GM12878 (cell line): ENCODE measurements around the gene MYRF.

Experiments
- BCL3 ChIP-seq: IDR thresholded peaks from 2 replicates; pipeline ENCODE4 v1.6.1; 2011; ENCODE audit warnings: borderline replicate concordance, low read depth, mild to moderate bottlenecking, moderate library complexity, low read length; ENCODE audit not compliant: insufficient read depth, poor library complexity, severe bottlenecking
- BHLHE40 ChIP-seq, 2 experiments: fragments of 450-650 bp in 1 of 2; IDR thresholded peaks; 2 replicates each; pipeline ENCODE4 v1.6.1; 2011 to 2017; ENCODE audit warnings: low read depth in 2 of 2, borderline replicate concordance in 1 of 2, improper control_type of control experiment in 1 of 2, low read length in 1 of 2, mild to moderate bottlenecking in 1 of 2
- MXI1 ChIP-seq: fragments of 150-350 bp; IDR thresholded peaks from 2 replicates; pipeline ENCODE4 v1.6.1; 2011; ENCODE audit warnings: low read depth, mild to moderate bottlenecking, inconsistent platforms, low read length, improper control_type of control experiment
- POLR2A ChIP-seq: IDR thresholded peaks from 2 replicates; pipeline ENCODE4 v1.6.1; 2011; ENCODE audit warnings: low read depth, mild to moderate bottlenecking, low read length
- SIN3A ChIP-seq: IDR thresholded peaks from 2 replicates; pipeline ENCODE4 v1.6.1; 2012; ENCODE audit warnings: low read depth, low read length, improper control_type of control experiment
- YBX1 ChIP-seq: fragments of 450-650 bp; IDR thresholded peaks from 2 replicates; pipeline ENCODE4 v1.6.1; 2016; ENCODE audit warnings: antibody characterized with exemption
- TF ChIP-seq, protein P1 (sequence below), 3 experiments: IDR thresholded peaks in 2 of 3; conservative IDR thresholded peaks in 1 of 3; 2 replicates each; pipeline ENCODE4 v1.5.1; 2011; ENCODE audit warnings: low read depth in 3 of 3, low read length in 3 of 3, mild to moderate bottlenecking in 3 of 3, control low read depth in 2 of 3, moderate library complexity in 2 of 3, inconsistent platforms in 1 of 3, mixed read lengths in 1 of 3; ENCODE audit not compliant: control insufficient read depth in 2 of 3, insufficient read depth in 1 of 3; ENCODE audit errors: extremely low read depth in 1 of 3

DNA sequence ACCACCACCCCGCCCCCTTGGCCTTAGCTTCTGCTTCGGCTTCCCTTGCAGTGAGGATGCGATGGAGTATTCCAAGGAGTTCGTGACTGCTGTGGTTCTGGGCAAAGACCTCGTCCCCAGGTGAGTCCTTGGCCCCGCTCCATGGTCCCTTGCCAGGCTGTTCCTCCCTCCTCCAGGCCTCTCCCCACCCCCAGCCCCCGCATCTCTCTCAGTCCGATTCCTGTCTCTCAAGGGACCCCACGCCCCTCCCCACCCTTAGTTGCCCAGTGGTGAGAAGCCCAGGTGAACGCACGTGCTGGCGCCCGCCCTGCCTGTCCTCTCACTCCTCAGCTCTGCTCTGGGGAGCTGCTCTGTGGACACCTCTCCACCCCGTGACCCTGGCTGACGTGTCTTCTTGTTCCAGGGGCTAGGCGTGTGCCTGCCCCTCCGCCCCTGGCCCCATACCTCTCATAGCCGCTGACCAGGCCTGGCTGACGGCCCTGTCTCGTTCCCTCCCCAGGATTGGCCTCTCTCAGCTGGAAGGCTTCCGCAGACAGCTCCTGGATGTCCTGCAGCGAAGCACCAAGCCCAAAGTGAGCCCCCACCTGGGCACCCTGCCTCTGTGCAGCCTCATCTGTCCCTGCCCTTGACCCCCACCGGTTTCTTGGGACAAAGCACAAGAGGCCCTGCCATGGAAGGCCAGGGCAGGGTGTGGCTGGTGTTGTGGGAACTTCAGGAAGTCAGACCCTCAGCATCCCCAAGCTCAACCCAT, 14.6 kb upstream of the MYRF start:
- TF ChIP-seq YBX1 (no peak), BCL3 (no peak), SIN3A (no peak), BHLHE40 (IDR thresholded peaks at IDR 0.05; ENCODE audit: borderline replicate concordance in 1 of 2, low read depth in 2 of 2, low read length in 1 of 2) (no peak), POLR2A (no peak), MXI1 (no peak)
- TF ChIP-seq, protein P1, sequence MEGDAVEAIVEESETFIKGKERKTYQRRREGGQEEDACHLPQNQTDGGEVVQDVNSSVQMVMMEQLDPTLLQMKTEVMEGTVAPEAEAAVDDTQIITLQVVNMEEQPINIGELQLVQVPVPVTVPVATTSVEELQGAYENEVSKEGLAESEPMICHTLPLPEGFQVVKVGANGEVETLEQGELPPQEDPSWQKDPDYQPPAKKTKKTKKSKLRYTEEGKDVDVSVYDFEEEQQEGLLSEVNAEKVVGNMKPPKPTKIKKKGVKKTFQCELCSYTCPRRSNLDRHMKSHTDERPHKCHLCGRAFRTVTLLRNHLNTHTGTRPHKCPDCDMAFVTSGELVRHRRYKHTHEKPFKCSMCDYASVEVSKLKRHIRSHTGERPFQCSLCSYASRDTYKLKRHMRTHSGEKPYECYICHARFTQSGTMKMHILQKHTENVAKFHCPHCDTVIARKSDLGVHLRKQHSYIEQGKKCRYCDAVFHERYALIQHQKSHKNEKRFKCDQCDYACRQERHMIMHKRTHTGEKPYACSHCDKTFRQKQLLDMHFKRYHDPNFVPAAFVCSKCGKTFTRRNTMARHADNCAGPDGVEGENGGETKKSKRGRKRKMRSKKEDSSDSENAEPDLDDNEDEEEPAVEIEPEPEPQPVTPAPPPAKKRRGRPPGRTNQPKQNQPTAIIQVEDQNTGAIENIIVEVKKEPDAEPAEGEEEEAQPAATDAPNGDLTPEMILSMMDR (IDR thresholded peaks at IDR 0.05 in 2 of 3, conservative IDR thresholded peaks at IDR 0.05 in 1 of 3; ENCODE audit: control insufficient read depth in 2 of 3, extremely low read depth in 1 of 3, insufficient read depth in 1 of 3, low read depth in 3 of 3, low read length in 3 of 3): 0 out of 6 replicates have a peak, but pooled peaks of 2 of the 3 experiments have one; percentile 8 to 11
